Muscle of back (tissue), 13 donors: ENCODE data around the gene HFM1. TPM values are rescaled to one million over a fixed set of nuclear protein-coding genes. Genes with fewer than 3 reads are reported as not detected.
A peak's percentile ranks its signal among the peaks of the same experiment; 100 is the strongest.
"Not testable (repeated sequence)": the region's sequence is repeated elsewhere in the genome, so short reads cannot be mapped to it uniquely, and the experiment has no call there.

Source experiments
- DNase-seq, 3 donors: peaks; one replicate each; pipeline versions ENCODE4 v3.0.0 to v3.0.0-alpha.2; 2013
- long read RNA-seq, 9 donors: transcript quantifications; one replicate each; lab custom pipeline, GENCODE V29; 2026
- polyA plus RNA-seq, 10 donors: library from polyadenylated mRNA; unstranded; fragments of 120-200 nt; gene quantifications; one replicate each; pipeline ENCODE4 v1.2.1, GENCODE V29; 2013; ENCODE audit not compliant: insufficient read length in 10 of 10

HFM1 gene
- polyA plus RNA-seq: 1 to 10 TPM; 1.2 to 3.8 (median 2.3) TPM
- long read RNA-seq, donor 1: 0 reads
- long read RNA-seq, donor 2: 0 reads
- long read RNA-seq, donor 3: 0 reads
- long read RNA-seq, donor 4: 0 reads
- long read RNA-seq, donor 5: 0 reads
- long read RNA-seq, donor 6: 0 reads
- long read RNA-seq, donor 7: 0 reads
- long read RNA-seq, donor 8: 0 reads
- long read RNA-seq, donor 9: 0 reads

DNA sequence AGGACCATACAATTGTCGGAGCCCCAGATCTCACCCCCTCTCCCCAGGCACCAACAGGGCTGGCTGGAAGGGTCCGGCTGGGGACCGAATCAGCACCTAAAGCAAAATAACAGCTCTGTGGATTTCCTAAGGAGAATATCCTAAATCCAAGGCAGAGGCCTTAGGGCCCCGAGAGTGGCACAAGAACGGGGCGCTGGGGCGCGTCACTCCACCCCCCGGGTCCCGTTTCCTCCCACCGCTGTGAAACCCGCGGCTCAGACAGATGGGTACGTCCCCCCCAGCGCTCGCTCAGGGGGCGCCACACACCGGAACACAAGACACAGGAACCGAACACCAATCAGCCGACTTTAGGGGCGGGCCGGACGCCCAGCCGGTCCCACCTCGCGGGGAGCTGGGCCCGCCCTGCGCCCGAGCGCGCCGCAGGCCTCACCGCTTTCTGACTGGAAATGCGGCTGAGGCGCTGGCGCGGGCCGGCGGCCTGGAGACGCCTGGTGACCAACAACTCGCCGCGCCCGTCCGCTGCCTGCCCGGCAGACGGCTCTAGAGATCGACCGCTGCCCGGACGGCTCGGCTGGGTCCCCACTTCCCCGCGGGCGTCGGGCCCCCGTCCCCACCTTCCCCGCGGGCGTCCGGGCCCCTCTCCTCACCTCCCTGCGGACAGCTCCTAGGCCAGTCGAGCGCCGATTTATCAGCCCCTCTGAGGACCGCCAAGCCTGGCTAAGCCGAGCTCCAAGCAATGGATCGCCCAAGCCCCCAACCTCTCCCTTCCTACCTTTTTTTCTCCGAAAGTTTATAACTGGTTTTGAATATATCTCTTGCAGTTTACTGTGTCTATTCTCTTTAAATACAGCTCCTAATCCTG is at the start of gene HFM1:
Gene HFM1 (minus strand): TSS at position 687 of the 862 bp plus-strand sequence. CDS start 3,755 bp downstream, outside the sequence.
- peak; percentile 77 to 94 (median 83) for DNase-seq

DNA sequence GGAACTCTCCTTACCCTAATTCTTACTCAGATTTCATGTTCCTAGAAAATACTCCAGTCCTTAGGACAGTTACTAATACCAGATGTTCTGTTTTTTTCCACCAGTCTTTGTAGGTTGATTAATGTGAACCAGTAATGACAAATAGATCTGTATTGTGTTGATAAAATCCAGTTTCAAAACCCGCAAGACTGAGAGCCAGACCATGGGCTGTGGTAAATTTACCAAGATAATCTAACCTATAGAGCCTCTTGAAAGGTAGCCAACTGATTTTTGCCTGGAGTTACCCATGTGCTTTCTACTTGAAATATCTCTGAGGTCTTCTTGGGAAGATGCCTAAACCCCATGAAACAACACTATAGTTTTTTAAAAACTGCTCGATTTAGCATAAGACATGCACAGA is 49.5 kb upstream of the HFM1 start:
- no peak for DNase-seq

GRCh38 chr1:91450260-91450659 is 45.6 kb upstream of the HFM1 start:
- peak; percentile 4 to 43 (median 10) for DNase-seq

DNA sequence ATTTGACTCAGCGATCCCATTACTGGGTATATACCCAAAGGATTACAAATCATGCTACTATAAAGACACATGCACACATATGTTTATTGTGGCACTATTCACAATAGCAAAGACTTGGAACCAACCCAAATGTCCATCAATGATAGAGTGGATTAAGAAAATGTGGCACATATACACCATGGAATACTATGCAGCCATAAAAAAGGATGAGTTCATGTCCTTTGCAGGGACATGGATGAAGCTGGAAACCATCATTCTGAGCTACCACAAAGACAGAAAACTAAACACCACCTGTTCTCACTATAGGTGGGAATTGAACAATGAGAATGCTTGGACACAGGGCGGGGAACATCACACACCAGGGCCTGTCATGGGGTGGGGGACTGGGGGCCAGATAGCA is 43.1 kb upstream of the HFM1 start:
- not testable (repeated sequence) for DNase-seq

GRCh38 chr1:91441980-91442379 is 37.3 kb upstream of the HFM1 start:
- DNase-seq: not testable (repeated sequence)

GRCh38 chr1:91440847-91441246 is 36.2 kb upstream of the HFM1 start:
- DNase-seq: peak in 1 of 3 donors; percentile 7

DNA sequence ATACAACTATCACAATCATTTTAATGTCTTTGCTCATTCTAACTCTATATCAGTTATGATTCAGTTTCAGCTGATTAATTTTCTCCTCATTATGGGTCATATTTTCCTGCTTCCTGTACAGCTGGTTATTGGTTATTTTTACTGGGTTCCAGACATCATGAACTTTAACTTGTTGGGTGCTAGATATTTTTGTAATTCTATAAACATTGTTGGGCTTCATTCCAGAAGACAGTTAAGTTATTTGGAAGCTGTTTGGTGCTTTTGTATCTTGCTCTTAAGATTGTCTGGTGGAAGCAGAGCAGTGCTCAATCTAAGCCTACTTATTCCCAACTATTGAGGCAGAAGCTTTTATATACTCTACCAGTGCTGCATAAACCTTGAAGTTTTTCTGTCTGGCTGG is 34.4 kb upstream of the HFM1 start:
- DNase-seq: no peak

DNA sequence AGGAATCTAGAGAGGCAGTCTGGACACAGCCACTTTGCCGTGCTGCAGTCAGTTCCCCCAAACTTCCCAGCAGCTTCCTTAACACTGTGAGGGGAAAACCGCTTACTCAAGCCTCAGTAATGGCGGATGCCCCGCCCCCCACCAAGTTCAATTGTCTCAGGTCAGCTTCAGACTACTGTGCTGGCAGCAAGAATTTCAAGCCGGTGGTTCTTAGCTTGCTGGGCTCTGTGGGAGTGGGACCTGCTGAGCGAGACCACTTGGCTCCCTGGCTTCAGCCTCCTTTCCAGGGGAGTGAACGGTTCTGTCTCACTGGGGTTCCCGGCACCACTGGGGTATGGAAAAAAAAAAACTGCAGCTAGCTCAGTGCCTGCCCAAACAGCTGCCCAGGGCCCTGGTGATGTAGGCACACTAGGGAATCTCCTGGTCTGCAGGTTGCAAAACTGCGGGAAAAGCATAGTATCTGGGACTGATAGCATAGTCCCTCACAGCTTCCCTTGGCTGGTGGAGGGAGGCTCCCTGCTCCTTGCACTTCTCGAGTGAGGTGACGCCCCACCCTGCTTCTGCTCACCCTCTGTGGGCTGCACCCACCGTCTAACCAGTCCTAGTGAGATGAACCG is 23.7 kb upstream of the HFM1 start:
- DNase-seq: no peak

- no peak for DNase-seq
Observed at GRCh38 chr1:91427741-91428140, 23.1 kb upstream of the HFM1 start.

DNA sequence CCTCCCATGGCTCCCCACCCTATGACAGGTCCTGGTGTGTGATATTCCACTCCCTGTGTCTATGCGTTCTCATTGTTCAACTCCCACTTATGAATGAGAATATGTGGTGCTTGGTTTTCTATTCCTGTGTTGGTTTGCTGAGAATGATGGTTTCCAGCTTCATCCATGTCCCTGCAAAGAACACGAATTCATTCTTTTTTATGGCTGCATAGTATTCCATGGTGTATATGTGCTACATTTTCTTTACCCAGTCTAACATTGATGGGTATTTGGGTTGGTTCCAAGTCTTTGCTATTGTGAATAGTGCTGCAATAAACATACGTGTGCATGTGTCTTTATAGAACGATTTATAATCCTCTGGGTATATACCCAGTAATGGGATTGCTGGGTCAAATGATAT is 17.9 kb upstream of the HFM1 start:
- DNase-seq: not testable (repeated sequence)

GRCh38 chr1:91412371-91412770 is 7.7 kb upstream of the HFM1 start:
- DNase-seq: no peak

DNA sequence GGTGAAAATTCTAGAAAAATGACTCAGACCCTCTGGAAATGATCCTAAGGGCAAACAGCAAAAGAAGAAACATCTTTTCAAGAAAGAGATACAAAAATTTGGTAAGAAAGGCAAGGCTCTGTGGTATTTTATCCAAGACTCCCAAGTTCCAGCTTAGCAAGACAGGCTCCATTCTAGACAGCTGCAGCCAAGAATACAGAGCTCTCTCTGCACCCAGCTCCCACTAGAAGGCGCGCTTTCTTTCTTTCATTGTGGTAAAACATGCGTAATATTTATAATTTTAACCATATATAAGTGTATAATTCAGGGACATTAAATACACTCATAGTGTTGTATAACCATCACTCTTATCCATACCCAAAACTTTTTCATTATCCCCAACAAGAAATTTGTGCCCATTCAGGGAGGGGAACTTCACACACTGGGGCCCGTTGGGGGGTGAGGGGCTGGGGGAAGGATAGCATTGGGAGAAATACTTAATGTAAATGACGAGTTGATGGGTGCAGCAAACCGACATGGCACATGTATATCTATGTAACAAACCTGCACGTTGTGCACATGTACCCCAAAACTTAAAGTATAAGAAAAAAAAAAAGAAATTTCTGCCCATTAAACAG is 2.2 kb upstream of the HFM1 start:
- no peak for DNase-seq

GRCh38 chr1:91402023-91402422 is 2.6 kb downstream of the HFM1 start:
- peak in 1 of 3 donors; percentile 32 for DNase-seq

DNA sequence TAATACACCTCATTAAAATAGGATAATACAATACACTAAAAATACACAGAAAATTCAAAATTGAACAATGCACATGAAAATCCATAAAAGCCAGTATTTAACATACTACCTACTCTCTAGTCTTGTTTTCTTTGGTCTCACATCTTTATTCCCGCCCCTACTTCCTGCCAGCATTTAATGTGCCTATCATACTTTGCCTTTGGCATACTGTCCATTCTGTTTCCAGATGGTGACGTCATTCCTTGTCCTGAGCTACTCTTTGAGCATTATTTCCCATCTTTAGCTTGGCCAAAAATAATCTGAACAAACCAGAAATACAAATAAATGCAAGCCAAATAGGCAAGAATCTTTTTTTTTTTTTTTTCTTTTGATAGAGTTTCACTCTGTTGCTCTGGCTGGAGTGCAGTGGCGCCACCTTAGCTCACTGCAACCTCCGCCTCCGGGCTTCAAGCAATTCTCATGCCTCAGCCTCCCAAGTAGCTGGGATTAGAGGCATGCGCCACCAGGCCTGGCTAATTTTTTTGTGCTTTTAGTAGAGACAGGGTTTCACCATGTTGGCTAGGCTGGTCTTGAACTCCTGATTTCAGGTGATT is 4.4 kb downstream of the HFM1 start:
- DNase-seq: no peak

- DNase-seq: no peak
Observed at GRCh38 chr1:91398291-91398690, 6.3 kb downstream of the HFM1 start.

- no peak for DNase-seq
Observed at GRCh38 chr1:91397605-91398004, 7.0 kb downstream of the HFM1 start.

GRCh38 chr1:91393042-91393441 is 11.6 kb downstream of the HFM1 start:
- no peak for DNase-seq

DNA sequence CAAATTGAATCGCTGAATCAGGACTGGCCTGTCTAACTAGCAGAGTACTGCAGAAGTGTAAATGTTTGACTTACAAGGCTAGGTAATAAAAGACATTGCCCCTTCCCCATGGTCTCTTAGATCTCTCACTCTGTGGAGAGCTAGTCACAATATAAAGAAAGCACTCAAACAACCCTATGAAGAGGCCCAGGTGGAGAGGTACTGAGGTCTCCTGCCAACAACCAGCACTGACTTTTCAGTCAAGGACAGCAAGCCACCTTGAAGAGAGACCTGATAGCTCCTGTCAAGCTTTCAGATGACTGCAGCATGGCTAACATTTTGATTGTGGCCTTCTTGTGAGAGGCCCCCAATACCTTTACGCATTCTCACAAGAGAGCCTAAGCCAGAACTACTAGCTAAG is 18.5 kb downstream of the HFM1 start:
- no peak for DNase-seq

- DNase-seq: peak in 2 of 3 donors; percentile 28 to 35
Observed at GRCh38 chr1:91383456-91383855, 21.2 kb downstream of the HFM1 start.

DNA sequence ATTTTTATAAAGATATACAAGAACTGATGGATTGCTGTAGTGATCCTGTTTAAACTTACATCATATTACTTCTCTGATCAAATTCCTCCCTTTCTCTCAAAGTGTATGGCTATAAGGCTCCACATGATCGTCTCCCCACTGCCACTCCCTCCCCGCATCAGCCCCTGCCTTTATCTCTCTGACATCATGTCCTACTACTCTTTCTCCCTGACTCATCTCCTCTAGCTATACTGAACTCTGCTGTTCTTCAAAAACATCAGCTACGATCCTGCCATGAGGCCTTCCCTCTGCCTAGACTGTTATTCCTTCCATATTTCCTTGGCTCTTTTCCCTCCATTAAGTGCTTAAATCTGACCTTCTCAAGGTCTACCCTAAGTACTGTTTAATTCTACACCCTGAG is 22.8 kb downstream of the HFM1 start:
- DNase-seq: no peak

DNA sequence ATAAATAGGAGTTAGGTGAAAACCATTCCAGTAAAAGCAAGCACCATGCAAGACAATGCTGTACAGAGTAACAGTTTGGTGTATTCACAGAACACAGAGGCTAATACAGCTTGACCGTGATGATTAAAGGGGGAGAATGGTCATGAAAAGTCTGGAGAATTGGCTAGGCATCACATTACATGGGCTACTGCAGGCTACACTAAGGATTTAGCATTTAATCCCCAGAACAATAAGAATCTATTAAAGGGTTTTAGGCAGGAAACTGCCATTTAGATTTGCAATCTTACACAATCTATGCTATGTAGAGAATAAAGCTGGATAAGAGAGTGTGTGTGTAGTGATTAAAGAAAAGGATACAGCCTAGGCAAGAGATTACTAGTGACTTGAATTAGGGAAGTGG is 30.6 kb downstream of the HFM1 start:
- no peak for DNase-seq

DNA sequence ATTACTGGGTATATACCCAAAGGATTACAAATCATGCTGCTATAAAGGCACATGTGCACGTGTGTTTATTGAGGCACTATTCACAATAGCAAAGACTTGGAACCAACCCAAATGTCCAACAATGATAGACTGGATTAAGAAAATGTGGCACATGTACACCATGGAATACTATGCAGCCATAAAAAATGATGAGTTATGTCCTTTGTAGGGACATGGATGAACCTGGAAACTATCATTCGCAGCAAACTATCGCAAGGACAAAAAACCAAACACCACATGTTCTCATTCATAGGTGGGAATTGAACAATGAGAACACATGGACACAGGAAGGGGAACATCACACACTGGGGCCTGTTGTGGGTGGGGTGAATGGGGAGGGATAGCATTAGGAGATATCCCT is 32.4 kb downstream of the HFM1 start:
- not testable (repeated sequence) for DNase-seq
